Muscle layer of colon (tissue), 2 donors: ENCODE results near the gene CCDC102A.

Experiments used
- H3K27ac ChIP-seq: one replicate; pipeline ENCODE4 v1.7.0; 2013; ENCODE audit warnings: low read depth, mild to moderate bottlenecking, low read length, moderate library complexity
- H3K27me3 ChIP-seq, 2 donors: one replicate each; pipeline ENCODE4 v1.7.0; 2013; ENCODE audit warnings: low read length in 2 of 2, mild to moderate bottlenecking in 2 of 2; ENCODE audit not compliant: insufficient read depth in 2 of 2, control insufficient read depth in 1 of 2
- H3K36me3 ChIP-seq: one replicate; pipeline ENCODE4 v1.7.0; 2013; ENCODE audit warnings: mild to moderate bottlenecking, low read length; ENCODE audit not compliant: insufficient read depth
- H3K4me1 ChIP-seq: one replicate; pipeline ENCODE4 v1.7.0; 2013; ENCODE audit warnings: mild to moderate bottlenecking, low read length; ENCODE audit not compliant: insufficient read depth
- H3K4me3 ChIP-seq, 2 donors: one replicate each; pipeline ENCODE4 v1.7.0; 2013; ENCODE audit warnings: low read length in 2 of 2, low read depth in 1 of 2, mild to moderate bottlenecking in 1 of 2, moderate library complexity in 1 of 2
- H3K9ac ChIP-seq: one replicate; pipeline ENCODE4 v1.7.0; 2013; ENCODE audit warnings: low read length
- H3K9me3 ChIP-seq: one replicate; pipeline ENCODE4 v1.7.0; 2013; ENCODE audit warnings: mild to moderate bottlenecking, low read length
- donor health status: abdominal sarcoma.
- donor health status: Adenocarcinoma of cecum.

CCDC102A gene

DNA sequence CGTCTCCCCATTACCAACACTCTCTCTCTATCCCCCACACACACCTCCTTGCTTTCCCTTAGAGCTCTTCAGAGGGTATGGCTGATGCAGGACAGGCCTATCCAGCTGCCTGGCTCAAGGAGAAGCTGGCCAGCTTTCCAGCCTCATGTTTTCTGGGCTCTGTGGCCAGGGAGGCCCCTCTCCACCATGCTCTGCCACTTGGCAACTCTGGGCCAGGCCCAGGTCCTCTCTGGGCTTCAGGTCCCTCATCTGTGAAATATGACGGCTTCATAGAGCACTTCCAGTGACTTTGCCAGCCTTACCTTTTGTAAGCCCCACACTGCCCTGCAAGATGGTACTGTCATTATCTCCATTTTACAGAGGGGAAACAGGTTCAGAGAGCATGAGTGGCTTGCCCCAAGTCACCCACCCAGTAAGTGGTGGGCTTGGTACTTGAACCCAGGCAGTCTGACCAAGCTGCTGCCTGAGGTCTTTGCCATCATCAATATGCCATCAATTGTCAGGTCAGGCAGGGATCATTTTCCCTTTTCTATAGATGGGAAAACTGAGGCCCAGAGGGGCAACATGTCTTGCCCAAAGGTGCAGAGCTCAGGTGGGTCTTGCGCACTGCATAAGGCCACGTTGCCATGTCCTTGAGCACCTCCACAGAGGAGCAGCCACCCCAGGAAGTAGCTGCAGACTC is 5.5 kb upstream of the CCDC102A start:
- Histone ChIP-seq H3K9me3 (no peaks in the 10 kb centered on the region), H3K36me3 (no peaks in the 10 kb centered on the region), H3K27me3 (no peaks in the 10 kb centered on the region), H3K4me1 (no peaks in the 10 kb centered on the region), H3K27ac (no peak overlapping the region), H3K9ac (no peak overlapping the region), H3K4me3 (no peak overlapping the region)

DNA sequence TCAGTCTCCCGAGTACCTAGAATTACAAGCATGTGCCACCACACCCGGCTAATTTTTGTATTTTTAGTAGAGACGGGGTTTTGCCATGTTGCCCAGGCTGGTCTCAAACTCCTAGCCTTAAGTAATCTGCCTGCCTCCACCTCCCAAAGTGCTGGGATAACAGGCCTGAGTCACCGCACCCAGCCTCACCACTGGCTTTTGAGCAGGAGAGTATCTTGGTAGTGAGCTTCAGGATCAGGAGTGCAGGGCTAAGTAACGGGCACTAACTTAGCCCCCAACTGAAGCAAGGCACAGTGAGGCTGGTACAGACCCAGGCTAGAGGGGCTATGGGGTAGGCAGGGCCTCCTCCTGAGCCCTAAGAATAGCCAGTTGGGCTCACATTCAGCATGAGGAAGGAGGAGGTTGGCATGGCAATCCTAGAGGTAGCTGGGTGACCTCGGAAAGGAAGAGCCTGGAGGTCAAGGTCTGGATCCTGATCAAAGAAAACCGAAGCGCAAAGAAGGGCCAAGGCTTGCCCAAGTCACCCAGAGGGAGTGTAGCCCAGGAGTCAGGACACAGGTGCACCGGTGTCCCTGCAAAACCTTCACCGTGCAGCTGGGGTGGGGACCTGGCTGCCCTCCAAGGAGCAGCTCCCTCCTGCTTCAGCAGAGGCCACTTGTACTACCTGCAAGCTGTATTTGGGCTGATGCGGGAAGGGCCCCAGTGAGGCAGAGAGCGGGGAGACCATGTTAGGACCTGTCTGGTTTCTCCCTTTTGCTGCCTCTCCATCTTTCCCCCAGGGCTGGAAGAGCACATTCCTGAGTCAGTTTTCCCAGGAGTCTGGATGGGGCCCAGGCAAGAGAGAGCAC is 4.8 kb upstream of the CCDC102A start:
- Histone ChIP-seq H3K9ac (no peak overlapping the region), H3K27me3 (no peaks in the 10 kb centered on the region), H3K27ac (no peak overlapping the region), H3K4me3 (no peak overlapping the region), H3K9me3 (no peaks in the 10 kb centered on the region), H3K36me3 (no peaks in the 10 kb centered on the region), H3K4me1 (no peaks in the 10 kb centered on the region)

DNA sequence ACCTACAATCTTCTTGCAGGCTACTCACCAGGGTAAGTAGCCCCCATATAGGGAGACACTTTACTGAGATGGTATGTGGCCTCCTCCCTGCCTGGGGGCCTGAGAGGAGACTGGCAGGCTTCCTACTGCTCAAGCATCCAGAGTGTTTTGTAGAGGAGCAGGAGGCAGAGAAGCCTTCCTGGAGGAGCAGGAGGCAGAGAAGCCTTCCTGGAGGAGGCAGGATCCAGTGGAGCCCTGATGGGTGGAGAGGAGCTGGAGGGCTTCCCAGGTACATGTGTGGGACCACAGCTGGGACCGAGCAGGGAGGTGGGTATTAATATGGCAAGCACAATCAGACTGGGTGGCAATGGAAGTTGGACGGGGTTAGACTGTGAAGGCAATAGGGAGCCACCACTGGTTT is 4.0 kb upstream of the CCDC102A start:
- peaks cover under 1% of the 10 kb centered on the region for H3K4me1 ChIP-seq
- no peaks in the 10 kb centered on the region for H3K36me3 ChIP-seq
- no peak overlapping the region for H3K4me3 ChIP-seq
- no peaks in the 10 kb centered on the region for H3K9me3 ChIP-seq
- no peaks in the 10 kb centered on the region for H3K27me3 ChIP-seq
- H3K27ac ChIP-seq: no peak overlapping the region
- no peak overlapping the region for H3K9ac ChIP-seq

DNA sequence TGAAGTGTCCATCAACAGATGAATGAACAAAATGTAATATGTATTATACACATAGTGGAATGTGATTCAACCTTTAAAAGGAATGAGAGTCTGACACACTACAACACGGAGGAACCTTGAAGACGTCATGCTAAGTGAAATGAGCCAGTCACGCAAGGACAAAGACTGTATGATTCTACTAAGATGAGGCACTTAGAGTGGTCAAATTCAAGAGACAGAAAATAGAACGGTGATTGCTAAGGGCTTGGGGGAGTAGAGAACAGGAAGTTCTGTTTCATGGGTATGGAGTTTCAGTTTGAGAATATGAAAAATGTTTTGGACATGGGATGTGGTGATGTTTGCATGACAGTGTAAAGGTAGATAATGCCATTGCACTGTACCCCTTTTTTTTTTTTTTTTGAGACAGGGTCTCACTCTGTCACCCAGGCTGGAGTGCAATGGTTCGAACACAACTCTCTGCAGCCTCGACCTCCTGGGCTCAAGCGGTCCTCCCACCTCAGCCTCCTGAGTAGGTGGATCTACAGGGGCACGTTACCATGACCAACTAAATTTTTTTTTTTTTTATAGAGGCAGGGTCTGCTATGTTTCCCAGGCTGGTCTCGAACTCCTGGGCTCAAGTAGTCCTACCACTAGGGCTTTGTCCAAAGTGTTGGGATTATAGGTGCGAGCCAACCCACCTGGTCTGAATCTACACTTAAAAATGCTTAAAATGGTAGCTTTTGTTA is 2.9 kb upstream of the CCDC102A start:
- H3K36me3 ChIP-seq: no peaks in the 10 kb centered on the region
- H3K4me3 ChIP-seq: no peak overlapping the region
- no peaks in the 10 kb centered on the region for H3K27me3 ChIP-seq
- no peak overlapping the region for H3K27ac ChIP-seq
- no peak overlapping the region for H3K9ac ChIP-seq
- H3K9me3 ChIP-seq: no peaks in the 10 kb centered on the region
- peaks cover 11% of the 10 kb centered on the region for H3K4me1 ChIP-seq

DNA sequence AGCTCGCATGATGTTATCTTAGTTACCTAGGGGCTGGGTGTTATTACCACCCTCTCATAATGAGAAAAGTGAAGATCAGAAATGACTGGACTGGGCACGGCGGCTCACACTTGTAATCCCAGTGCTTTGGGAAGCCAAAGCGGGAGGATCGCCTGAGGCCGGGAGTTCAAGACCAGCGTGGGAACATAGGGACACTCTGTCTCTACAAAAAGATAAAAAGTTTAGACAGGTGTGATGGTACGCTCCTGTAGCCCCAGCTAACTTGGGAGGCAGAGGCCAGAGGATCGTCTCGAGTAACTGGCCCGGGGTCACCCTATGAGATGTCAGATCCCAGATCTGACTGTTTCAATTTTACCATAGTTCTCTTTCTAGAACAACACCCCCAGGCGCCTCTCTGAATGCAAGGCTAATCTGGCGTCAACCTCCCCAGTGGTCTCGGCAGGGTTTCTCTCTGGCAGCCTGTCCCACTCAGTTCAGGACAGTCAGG is 1.9 kb upstream of the CCDC102A start:
- no peak overlapping the region for H3K4me3 ChIP-seq
- H3K4me1 ChIP-seq: peaks cover 20% of the 10 kb centered on the region
- H3K9ac ChIP-seq: no peak overlapping the region
- no peaks in the 10 kb centered on the region for H3K9me3 ChIP-seq
- no peaks in the 10 kb centered on the region for H3K27me3 ChIP-seq
- no peaks in the 10 kb centered on the region for H3K36me3 ChIP-seq
- H3K27ac ChIP-seq: no peak overlapping the region

DNA sequence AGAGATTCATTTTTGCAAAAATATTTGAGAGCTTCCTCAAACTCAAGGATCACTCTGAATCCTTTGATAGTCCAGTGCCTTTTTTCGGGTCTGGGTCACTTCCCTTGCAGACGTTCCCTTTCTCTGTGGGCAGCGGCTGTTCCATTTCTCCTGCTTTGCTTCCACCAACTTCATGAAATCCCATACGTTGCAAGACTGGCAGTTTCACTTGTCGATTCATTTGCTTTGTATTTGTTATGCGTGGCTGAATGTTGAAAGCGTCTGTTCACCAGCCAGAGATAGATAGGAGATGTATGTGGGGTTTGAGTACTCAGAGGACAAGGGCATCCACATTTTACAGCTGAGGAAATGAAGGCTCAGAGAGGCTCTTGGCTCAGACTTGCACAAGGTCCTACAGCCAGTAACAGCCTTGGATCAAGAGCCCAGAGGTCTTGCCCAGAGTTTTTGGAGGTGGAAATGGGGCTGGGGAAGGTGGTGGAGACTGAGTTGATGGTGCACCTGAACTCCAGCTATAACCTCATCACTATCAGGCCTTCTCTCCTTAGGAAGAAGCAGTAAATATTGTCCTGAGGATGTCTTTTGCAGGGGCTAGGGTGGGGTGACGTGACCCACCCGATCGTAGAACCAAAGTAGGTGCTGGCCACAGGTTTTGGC is 1.3 kb upstream of the CCDC102A start:
- Histone ChIP-seq H3K27me3 (no peaks in the 10 kb centered on the region), H3K9me3 (no peaks in the 10 kb centered on the region), H3K36me3 (no peaks in the 10 kb centered on the region), H3K27ac (no peak overlapping the region), H3K9ac (no peak overlapping the region), H3K4me1 (peaks cover 26% of the 10 kb centered on the region), H3K4me3 (no peak overlapping the region)

DNA sequence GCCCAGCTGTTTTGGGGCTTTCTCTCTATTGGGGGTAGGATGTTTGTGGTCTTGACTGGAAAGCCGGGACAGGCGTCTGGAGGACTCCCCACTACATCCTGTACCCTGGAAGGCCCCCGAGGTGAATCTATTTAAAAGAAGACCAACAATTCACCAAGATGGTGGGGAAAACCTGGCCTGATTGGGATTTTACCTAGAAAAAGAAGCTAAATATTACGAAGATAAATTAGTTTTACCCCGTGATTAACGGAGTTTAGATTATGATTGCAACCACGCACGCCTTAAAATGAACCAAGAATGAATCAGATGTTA is 779 bp upstream of the CCDC102A start:
- no peaks in the 10 kb centered on the region for H3K9me3 ChIP-seq
- H3K27ac ChIP-seq: no peak overlapping the region
- H3K9ac ChIP-seq: peak overlapping the region; percentile 28
- no peaks in the 10 kb centered on the region for H3K27me3 ChIP-seq
- peaks cover 32% of the 10 kb centered on the region for H3K4me1 ChIP-seq
- no peaks in the 10 kb centered on the region for H3K36me3 ChIP-seq
- H3K4me3 ChIP-seq: peak overlapping the region; percentile 71 to 74

DNA sequence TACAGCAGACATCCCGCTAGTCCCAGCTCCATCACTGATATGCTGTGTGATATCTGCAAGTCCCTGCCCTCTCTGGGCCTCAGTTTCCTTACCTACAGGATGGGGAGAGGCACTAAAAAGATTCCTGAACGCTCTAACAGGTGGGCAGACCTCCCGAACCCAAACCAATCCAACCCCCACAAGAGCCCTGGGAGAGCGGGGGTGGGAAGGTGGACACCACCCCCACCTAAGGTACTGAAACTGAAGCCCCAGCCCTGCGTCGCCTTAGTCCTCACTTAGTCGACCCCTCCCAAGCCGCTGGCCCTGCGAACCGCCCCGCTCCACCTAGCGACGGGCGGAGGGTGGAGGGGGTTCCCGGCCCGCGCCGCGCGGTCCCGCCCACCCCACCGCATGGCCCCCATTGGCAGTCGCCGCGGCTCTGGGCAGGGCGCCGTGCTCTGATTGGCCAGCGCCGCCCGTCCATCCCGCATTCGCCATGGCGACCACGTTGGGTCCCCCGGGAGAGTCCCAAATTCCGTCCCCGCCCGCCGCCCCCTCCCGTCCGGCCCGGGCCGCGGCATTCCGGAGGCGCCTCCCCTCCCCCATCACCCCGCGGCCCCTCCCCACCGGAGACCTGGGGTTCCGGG is 578 bp downstream of the CCDC102A start:
- H3K9me3 ChIP-seq: no peaks in the 10 kb centered on the region
- H3K27me3 ChIP-seq: no peaks in the 10 kb centered on the region
- peak overlapping the region; percentile 86 to 89 for H3K4me3 ChIP-seq
- peaks cover 39% of the 10 kb centered on the region for H3K4me1 ChIP-seq
- no peaks in the 10 kb centered on the region for H3K36me3 ChIP-seq
- peak overlapping the region; percentile 72 for H3K9ac ChIP-seq
- peak overlapping the region; percentile 82 for H3K27ac ChIP-seq

DNA sequence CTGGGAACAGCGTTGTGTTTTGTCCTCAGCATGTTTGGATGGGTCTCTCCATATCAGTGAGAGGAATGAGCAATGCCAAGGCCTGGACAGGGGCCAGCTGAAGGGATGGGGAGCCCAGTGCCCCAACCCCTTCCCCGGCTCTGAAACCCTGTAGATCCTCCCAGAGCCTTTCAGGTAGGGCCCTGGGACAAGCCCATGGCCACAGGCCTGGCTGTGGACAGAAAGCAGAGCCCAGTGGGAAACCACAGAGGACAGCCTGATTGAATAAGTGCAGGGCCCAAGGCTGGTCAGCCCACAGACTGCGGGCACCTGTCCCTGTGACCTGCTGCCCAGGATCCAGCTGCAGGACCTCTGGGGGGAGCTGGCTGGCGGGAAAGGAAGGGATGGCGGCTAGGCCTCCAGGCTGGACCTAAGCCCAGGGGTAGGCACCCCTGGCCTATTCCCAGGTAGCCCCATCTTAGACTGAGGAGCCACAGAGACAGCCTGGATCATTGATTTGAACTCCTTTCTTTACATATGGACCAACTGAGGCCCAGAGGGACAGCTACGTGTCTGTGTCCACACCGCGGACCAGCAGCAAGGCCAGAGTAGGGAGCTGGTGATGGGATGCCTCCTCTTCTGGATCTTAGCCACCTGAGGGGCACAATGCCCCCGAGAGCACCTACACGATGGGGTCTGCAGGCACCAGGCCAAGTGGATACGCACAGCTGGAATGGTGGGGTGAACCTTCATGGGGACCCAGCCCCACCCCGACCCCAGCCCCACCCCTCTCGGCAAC is 1.3 kb downstream of the CCDC102A start:
- no peak overlapping the region for H3K27ac ChIP-seq
- no peaks in the 10 kb centered on the region for H3K36me3 ChIP-seq
- no peak overlapping the region for H3K9ac ChIP-seq
- peak overlapping the region; percentile 86 to 89 for H3K4me3 ChIP-seq
- no peaks in the 10 kb centered on the region for H3K27me3 ChIP-seq
- H3K4me1 ChIP-seq: peaks cover 46% of the 10 kb centered on the region
- H3K9me3 ChIP-seq: no peaks in the 10 kb centered on the region

DNA sequence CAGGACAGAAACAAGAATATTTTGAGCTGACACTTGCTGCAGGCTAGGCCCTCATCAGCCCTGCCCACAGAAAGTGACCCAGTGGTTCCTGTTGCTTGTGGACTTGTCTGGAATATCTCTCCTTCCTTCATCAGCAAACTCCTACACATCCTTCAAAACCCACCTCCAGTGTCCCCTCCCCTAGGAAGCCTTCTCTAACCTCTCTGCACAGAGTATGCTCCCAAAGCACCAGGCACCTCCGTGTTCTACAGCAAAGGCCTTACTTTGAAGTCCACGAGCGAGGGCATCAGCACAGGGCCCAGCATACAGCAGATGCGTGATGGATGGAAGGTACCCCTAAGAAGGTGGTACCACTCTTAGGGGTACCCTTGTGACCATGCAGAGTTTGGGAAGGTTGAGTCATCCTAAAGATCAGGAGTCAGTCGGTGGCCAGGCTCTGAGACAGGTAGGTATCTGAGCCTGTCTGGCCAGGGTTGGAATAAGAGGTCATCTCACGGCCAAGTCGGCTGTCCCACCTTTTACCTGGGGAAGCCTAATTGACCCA is 2.0 kb downstream of the CCDC102A start:
- Histone ChIP-seq H3K4me3 (peak overlapping the region in 1 of 2 donors; percentile 1), H3K27me3 (no peaks in the 10 kb centered on the region), H3K9me3 (no peaks in the 10 kb centered on the region), H3K27ac (peak overlapping the region; percentile 19), H3K4me1 (peaks cover 52% of the 10 kb centered on the region), H3K36me3 (no peaks in the 10 kb centered on the region), H3K9ac (no peak overlapping the region)
